Measurements from ENCODE around the gene SLC9A3.

SLC9A3 gene

DNA sequence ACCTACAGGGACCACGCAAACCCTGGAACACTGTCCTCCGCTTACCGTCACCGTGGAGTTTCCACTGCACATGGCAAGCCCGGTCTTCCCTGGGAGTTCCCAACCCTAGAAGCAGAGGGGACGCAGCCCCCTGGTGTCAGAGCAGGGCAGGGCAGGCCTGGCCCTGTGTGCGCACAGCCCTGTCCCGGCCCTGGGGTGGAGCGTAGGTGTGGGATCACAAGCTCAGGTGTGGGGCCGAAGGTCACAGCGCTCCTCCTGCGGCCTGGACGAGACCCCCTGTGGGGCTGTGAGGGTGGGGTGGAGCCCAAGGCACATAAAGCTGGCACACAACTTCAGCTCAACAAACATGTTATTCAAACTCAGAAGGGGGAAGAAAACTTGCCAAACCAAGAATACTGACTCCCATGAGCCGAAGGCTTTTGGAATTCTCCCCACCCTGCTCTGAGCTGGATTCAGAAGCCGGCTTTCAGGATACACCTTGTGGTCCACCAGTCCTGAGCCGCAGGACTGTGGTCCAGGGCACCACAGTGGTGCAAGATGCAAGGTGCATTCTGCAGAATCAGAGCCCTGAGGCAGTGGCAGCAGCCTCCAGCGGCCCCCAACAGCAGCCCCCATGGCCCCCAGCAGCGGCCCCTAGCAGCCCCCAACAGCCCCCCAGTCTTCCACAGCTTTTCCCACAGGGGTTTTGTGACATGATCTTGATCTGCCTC, 93.1 kb downstream of the SLC9A3 start:
- DNase-seq (ENCODE audit: extremely low read depth, insufficient read length), result peak; percentile 58
- Histone ChIP-seq H3K36me3 (ENCODE audit: control insufficient read depth, insufficient read depth, low read length) (peaks cover 44% of the 10 kb centered on the region), H3K27me3 (replicated peaks; ENCODE audit: control insufficient read depth, insufficient read depth, low read length) (no peaks in the 10 kb centered on the region), H3K4me3 (replicated peaks; ENCODE audit: low read depth, low read length) (no peak overlapping the region)
- TF ChIP-seq, protein P1, sequence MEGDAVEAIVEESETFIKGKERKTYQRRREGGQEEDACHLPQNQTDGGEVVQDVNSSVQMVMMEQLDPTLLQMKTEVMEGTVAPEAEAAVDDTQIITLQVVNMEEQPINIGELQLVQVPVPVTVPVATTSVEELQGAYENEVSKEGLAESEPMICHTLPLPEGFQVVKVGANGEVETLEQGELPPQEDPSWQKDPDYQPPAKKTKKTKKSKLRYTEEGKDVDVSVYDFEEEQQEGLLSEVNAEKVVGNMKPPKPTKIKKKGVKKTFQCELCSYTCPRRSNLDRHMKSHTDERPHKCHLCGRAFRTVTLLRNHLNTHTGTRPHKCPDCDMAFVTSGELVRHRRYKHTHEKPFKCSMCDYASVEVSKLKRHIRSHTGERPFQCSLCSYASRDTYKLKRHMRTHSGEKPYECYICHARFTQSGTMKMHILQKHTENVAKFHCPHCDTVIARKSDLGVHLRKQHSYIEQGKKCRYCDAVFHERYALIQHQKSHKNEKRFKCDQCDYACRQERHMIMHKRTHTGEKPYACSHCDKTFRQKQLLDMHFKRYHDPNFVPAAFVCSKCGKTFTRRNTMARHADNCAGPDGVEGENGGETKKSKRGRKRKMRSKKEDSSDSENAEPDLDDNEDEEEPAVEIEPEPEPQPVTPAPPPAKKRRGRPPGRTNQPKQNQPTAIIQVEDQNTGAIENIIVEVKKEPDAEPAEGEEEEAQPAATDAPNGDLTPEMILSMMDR (IDR thresholded peaks at IDR 0.05; ENCODE audit: insufficient read depth, low read length, poor library complexity, severe bottlenecking), result peak; percentile 94

DNA sequence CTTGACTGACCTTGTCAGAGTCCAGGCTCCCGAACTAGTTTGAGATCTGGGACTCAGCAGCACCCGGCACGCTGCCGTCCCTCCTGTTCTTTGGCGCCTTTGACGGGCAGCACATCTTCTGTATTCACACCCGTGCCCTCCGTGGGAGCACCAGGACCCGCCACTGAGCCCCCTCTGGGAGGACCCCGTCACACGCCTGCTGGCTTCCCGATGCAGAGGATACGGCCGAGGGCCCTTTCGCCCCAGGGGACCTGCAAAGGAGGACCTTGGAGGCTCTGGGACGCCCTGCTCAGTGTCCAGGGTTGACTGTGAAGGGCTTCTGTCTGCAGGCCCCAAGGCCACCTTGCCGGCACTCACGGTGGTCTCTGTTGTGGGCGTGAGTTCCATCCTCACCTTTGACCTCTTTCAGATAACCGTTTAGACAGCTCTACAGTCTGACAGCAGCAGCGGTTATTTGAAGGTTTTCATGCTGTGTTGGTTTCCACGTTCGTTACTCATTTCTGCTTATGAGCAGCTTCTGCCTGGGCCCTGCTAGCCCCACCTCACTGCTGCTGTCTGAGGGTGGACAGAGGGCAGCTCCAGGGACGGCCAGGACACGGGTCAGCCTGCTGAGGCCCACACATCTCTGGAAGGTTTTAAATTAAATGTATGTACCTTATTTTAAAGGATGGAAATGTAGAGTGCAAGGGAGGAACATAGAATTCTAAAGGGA, 93.9 kb downstream of the SLC9A3 start:
- no peak for DNase-seq (ENCODE audit: extremely low read depth, insufficient read length)
- TF ChIP-seq, protein P1 (IDR thresholded peaks at IDR 0.05; ENCODE audit: insufficient read depth, low read length, poor library complexity, severe bottlenecking), result no peak
- H3K27me3 ChIP-seq (replicated peaks; ENCODE audit: control insufficient read depth, insufficient read depth, low read length), result no peaks in the 10 kb centered on the region
- H3K36me3 ChIP-seq (ENCODE audit: control insufficient read depth, insufficient read depth, low read length), result peaks cover 41% of the 10 kb centered on the region
- H3K4me3 ChIP-seq (replicated peaks; ENCODE audit: low read depth, low read length), result no peak overlapping the region

- H3K4me3 ChIP-seq (replicated peaks; ENCODE audit: low read depth, low read length), result no peak overlapping the region
- no peak for DNase-seq (ENCODE audit: extremely low read depth, insufficient read length)
- peaks cover 38% of the 10 kb centered on the region for H3K36me3 ChIP-seq (ENCODE audit: control insufficient read depth, insufficient read depth, low read length)
- TF ChIP-seq, protein P1 (IDR thresholded peaks at IDR 0.05; ENCODE audit: insufficient read depth, low read length, poor library complexity, severe bottlenecking), result no peak
- no peaks in the 10 kb centered on the region for H3K27me3 ChIP-seq (replicated peaks; ENCODE audit: control insufficient read depth, insufficient read depth, low read length)
Observed at GRCh38 chr5:429453-430188, 94.6 kb downstream of the SLC9A3 start.

DNA sequence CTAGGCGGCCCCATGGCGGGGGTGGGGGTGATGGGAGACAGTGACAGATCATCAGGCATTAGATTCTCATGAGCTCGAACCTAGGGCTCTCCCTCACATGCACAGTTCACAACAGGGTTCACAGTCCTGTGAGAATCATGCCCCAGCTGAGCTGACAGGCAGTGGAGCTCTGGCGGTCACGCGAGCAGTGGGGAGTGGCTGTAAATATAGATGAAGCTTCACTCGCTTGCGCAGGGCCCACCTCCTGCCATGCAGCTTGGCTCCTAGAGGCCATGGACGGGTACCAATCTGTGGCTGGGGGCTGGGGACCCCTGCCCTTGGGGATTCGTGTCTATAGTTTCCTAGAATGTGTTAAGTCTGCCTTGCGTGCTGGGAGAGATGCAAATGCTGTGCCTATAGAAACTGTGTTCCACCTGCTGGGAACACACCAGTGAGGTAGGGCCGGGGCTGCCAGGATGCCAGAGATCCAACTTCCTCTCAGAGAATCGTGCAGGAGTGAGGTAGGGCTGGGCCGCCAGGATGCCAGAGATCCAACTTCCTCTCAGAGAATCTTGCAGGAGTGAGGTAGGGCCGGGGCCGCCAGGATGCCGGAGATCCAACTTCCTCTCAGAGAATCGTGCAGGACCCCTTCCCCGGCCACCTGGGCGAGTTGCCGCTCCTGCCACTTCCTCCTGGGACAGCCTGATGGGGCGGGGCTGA, 95.3 kb downstream of the SLC9A3 start:
- Histone ChIP-seq H3K36me3 (ENCODE audit: control insufficient read depth, insufficient read depth, low read length) (peaks cover 31% of the 10 kb centered on the region), H3K4me3 (replicated peaks; ENCODE audit: low read depth, low read length) (no peak overlapping the region), H3K27me3 (replicated peaks; ENCODE audit: control insufficient read depth, insufficient read depth, low read length) (no peaks in the 10 kb centered on the region)
- TF ChIP-seq, protein P1 (IDR thresholded peaks at IDR 0.05; ENCODE audit: insufficient read depth, low read length, poor library complexity, severe bottlenecking), result no peak
- no peak for DNase-seq (ENCODE audit: extremely low read depth, insufficient read length)

DNA sequence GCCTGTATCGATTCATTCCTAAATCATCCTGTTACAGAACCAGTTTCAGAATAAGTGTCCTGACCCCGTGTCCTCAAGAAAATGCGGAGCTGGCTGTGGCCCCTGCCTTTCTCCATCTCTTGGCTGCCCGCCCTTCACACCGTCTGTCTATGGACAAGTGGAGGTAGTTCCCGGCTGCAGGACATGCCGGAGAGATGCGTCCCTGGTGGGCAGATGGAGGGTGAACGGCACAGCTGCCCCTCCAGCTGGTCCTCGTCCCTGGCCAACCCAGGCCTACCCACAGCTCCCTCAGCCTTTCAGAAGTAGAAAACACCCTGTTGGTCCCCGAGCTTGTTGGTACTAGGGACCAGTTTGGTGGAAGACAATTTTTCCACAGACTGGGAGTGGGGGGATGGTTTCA, 96.0 kb downstream of the SLC9A3 start:
- no peak overlapping the region for H3K4me3 ChIP-seq (replicated peaks; ENCODE audit: low read depth, low read length)
- no peak for DNase-seq (ENCODE audit: extremely low read depth, insufficient read length)
- H3K36me3 ChIP-seq (ENCODE audit: control insufficient read depth, insufficient read depth, low read length), result peaks cover 29% of the 10 kb centered on the region
- TF ChIP-seq, protein P1 (IDR thresholded peaks at IDR 0.05; ENCODE audit: insufficient read depth, low read length, poor library complexity, severe bottlenecking), result no peak
- no peaks in the 10 kb centered on the region for H3K27me3 ChIP-seq (replicated peaks; ENCODE audit: control insufficient read depth, insufficient read depth, low read length)

Data from GM06990 (cell line).